Ectodermal cell (in vitro differentiated cells): ENCODE data around the gene PLEKHA6.
A peak's percentile ranks its signal among the peaks of the same experiment; 100 is the strongest.

ENCODE experiments used
- H3K27ac ChIP-seq: 2 replicates; pipeline ENCODE4 v1.7.0; 2013; ENCODE audit warnings: mild to moderate bottlenecking, low read depth, low read length; ENCODE audit not compliant: insufficient read depth, poor library complexity, severe bottlenecking
- H3K27me3 ChIP-seq: 2 replicates; pipeline ENCODE4 v1.7.0; 2013; ENCODE audit warnings: mild to moderate bottlenecking, low read length; ENCODE audit not compliant: insufficient read depth, control insufficient read depth, poor library complexity, severe bottlenecking
- H3K36me3 ChIP-seq: one replicate; pipeline ENCODE4 v1.7.0; 2013; ENCODE audit warnings: low read length; ENCODE audit not compliant: control insufficient read depth, insufficient read depth
- H3K4me1 ChIP-seq: one replicate; pipeline ENCODE4 v1.7.0; 2013; ENCODE audit warnings: low read length; ENCODE audit not compliant: control insufficient read depth, insufficient read depth
- H3K4me3 ChIP-seq: 2 replicates; pipeline ENCODE4 v1.7.0; 2013; ENCODE audit warnings: low read depth, low read length, control low read depth; ENCODE audit not compliant: insufficient read depth
- H3K9me3 ChIP-seq: 2 replicates; pipeline ENCODE4 v1.7.0; 2013; ENCODE audit warnings: mild to moderate bottlenecking, low read length, moderate library complexity; ENCODE audit not compliant: control insufficient read depth
- WGBS, 2 experiments: methylation state at CpG; one replicate each; pipeline ENCODE4 v1.1.7; 2013; ENCODE audit warnings: missing lambda C conversion rate in 2 of 2; 5-methylcytosine and 5-hydroxymethylcytosine counted together

The PLEKHA6 gene

DNA sequence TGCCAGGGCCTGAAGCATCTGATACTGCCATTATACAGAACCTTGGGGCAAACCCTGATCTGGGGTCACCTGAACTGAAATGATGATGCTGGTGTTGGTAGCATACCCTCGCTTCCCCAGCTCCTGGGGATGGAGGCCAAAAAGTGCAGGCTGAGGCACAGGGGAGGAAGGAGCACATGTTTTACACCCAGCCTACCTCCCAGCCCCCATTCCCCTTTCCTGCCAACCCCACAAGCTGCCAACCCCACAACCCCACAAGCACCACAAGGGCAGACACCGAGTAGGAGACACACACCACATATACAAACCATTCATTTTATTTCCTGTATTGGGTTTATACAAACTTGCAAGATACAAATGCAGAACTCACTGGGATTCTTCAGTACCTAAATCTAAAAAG lies 141.2 kb downstream of the PLEKHA6 start:
- H3K27me3 ChIP-seq, result peaks cover 4% of the 10 kb centered on the region
- WGBS, 2 experiments, result 83 to 90% methylated on average over 2 of the region's 2 CpGs
- no peaks in the 10 kb centered on the region for H3K9me3 ChIP-seq
- H3K36me3 ChIP-seq, result no peaks in the 10 kb centered on the region
- no peaks in the 10 kb centered on the region for H3K4me1 ChIP-seq
- no peak overlapping the region for H3K27ac ChIP-seq
- no peak overlapping the region for H3K4me3 ChIP-seq

DNA sequence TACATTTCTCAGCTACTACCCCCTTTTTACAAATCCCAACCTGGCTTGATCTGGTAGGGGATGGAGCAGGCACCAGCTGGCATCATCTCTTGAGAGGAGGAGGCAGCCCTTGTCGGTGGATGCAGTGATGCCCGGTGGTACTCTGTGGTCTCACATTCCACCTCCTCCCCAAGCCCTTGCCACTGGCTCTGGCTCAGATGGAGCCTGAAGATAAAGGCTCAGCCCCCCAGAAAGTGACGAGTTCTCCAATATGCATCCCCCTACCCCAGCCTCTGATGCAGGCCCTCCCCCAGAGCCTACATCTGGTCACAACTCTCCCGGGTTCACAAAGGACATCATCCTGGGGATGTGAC lies 142.1 kb downstream of the PLEKHA6 start:
- H3K4me1 ChIP-seq, result no peaks in the 10 kb centered on the region
- no peak overlapping the region for H3K27ac ChIP-seq
- WGBS, 2 experiments, result 85 to 87% methylated on average over 4 of the region's 4 CpGs
- H3K9me3 ChIP-seq, result no peaks in the 10 kb centered on the region
- peaks cover 12% of the 10 kb centered on the region for H3K27me3 ChIP-seq
- no peaks in the 10 kb centered on the region for H3K36me3 ChIP-seq
- no peak overlapping the region for H3K4me3 ChIP-seq

DNA sequence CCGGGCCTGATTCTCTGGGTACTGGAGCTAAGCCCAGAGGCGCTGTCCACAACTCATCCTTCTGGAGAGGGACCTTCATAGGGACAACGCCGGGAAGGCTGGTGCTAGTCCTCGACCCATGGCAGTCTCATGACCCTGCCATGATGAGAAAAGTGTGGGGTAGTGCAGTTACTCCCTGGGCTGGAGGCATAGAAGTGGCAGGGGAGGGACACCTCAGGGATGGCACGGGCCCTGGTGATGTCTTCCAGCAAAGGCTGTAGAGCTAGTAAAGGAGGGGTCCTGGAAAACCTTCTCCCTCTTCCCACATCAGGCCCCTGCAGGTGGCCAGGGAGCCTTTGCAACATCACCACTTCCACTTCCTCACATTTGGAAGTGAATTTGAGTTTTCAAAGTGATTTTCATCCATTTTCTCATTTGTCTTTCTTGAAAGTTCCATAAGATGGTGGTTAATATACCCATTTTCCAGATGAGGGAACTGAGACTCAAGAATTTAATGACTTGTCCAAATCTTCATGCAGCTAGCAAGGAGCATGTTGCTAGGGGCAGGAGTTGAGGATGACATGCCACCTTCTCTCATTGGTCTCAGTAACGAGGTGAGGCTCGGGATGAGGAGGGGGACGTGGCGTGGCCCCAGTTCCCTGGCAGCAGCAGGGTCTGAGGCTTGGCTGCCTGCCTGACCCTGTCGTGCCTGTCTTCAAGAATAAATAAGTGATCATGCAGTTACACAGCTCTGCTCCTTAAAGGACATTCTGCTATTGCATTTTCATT lies 142.7 kb downstream of the PLEKHA6 start:
- no peak overlapping the region for H3K4me3 ChIP-seq
- H3K9me3 ChIP-seq, result no peaks in the 10 kb centered on the region
- WGBS, 2 experiments, result 93 to 94% methylated on average over 11 of the region's 11 CpGs
- H3K4me1 ChIP-seq, result no peaks in the 10 kb centered on the region
- H3K36me3 ChIP-seq, result no peaks in the 10 kb centered on the region
- H3K27me3 ChIP-seq, result peaks cover 12% of the 10 kb centered on the region
- no peak overlapping the region for H3K27ac ChIP-seq

DNA sequence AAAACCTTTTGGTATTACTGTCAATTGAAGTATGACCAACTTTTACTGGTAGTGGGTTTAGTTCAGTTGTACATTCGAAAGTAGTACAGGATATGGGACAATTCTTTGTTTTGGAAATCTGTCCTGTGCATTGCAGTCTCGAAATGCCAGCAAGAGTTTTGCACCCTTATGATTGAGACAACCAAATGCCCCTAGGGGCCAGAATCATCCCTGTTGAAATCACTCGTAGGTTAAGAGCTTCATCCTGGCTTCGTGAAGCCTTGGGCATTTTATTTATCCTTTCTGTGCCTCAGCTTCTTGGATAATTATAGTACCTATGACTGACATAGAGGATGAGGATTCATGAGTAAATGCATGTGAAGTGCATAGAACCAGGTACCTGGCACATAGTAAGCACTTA lies 143.5 kb downstream of the PLEKHA6 start:
- no peaks in the 10 kb centered on the region for H3K36me3 ChIP-seq
- no peak overlapping the region for H3K27ac ChIP-seq
- H3K4me1 ChIP-seq, result no peaks in the 10 kb centered on the region
- no peak overlapping the region for H3K4me3 ChIP-seq
- 82 to 91% methylated on average over 4 of the region's 4 CpGs for WGBS, 2 experiments
- H3K27me3 ChIP-seq, result peaks cover 12% of the 10 kb centered on the region
- H3K9me3 ChIP-seq, result no peaks in the 10 kb centered on the region

DNA sequence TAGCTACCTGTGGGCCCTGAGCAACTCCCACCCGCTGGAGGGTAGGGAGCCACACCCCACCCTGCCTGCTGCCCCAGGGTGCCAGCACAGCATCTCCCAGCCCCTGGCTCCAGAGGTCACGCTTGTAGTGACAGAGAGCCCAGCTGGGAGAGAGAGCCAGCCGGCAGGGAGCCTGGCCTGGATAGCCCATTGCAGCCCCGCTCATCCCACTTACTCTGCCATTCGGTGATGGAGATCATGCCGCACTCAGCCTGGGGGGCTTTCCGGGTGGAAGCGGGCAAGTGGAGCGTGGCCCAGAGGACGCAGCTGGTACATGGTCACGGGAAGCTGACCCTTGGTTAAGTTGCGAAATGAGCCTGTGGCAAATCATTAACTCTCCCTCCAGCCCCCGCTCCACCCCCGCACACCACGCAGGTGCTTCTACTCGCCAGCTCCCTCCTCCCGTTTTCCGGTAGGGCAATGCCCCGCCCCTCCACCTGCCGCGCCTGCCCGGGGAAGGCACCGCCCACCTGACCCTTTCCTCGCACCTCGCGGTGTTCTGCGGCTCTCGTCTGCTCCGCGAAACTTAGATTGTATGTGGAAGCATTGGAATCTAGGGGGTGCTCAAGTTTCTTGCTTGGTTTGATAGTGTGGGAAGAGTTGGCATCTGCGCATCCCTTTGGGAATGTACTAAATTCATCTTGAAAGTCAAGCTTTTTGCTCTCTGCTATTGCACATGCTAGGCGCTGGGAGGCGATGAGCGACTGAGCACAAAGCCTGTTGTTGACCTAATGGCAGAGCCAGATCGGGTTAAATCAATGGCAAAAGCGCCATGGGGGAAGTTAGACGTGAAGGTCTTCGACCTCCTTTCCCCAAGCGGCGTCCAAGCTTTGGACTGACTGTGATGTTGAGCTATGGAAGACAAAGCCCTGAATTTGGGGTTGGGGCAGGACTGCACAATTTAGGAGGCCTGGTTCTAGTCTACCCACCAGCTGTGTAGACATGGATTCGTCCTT lies 145.8 kb downstream of the PLEKHA6 start, which contains the start of gene GOLT1A:
Gene GOLT1A, minus strand, starts transcription at position 321 of the 995 bp plus-strand sequence. Its CDS starts 82 bp downstream, at position 239.
- Histone ChIP-seq H3K4me1 (no peaks in the 10 kb centered on the region), H3K9me3 (no peaks in the 10 kb centered on the region), H3K27me3 (peaks cover 12% of the 10 kb centered on the region), H3K27ac (no peak within 1 kb of the TSS), H3K4me3 (peak within 1 kb of the TSS; percentile 13), H3K36me3 (no peaks in the 10 kb centered on the region)
- 12 to 15% methylated on average over 41 of the region's 41 CpGs for WGBS, 2 experiments

DNA sequence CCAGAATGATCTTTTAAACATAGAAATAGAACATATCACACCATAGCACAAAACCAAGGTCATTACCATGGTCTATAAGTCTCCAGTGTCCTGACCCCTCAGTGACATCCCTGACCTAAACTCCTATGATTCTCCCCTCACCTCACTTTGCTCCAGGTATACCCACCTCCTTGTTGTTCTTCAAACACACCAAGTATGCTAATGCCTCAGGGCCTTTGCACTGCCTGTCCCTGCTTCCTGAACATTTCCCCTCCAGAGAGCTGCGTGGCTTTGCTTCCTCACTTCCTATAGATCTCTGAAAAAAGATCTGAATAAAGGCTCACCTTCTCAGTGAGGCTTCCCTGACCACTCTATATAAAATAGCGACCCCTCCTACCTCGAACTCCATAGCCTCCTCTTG lies 147.0 kb downstream of the PLEKHA6 start:
- Histone ChIP-seq H3K4me3 (no peak overlapping the region), H3K27ac (no peak overlapping the region), H3K9me3 (no peaks in the 10 kb centered on the region), H3K27me3 (peaks cover 12% of the 10 kb centered on the region), H3K4me1 (no peaks in the 10 kb centered on the region), H3K36me3 (no peaks in the 10 kb centered on the region)
- WGBS, 2 experiments, result 92 to 93% methylated on average over 3 of the region's 3 CpGs

DNA sequence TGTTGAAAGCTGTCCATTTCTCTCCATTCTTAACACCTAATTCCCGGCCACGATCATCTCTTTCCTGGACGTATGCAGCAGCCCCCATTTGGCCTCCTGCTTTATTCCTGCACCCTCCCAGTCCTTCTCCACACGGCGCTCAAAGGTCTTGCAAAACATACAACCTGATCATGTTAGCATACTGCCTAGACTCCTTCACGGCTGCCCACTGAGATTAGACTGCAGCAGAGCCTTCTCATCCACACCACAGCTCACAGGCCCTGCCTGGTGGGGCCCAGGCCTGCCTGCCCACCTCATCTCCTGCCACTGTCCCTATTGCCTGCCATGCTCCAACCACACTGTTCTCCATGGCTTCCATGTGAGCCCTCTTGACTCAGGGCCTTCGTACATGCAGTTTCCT lies 148.7 kb downstream of the PLEKHA6 start:
- no peaks in the 10 kb centered on the region for H3K4me1 ChIP-seq
- no peak overlapping the region for H3K4me3 ChIP-seq
- no peak overlapping the region for H3K27ac ChIP-seq
- peaks cover 21% of the 10 kb centered on the region for H3K27me3 ChIP-seq
- WGBS, 2 experiments, result 92% methylated on average over 7 of the region's 7 CpGs
- no peaks in the 10 kb centered on the region for H3K36me3 ChIP-seq
- no peaks in the 10 kb centered on the region for H3K9me3 ChIP-seq

GRCh38 chr1:204207136-204207616 lies 152.6 kb downstream of the PLEKHA6 start:
- no peak overlapping the region for H3K4me3 ChIP-seq
- peaks cover 13% of the 10 kb centered on the region for H3K27me3 ChIP-seq
- H3K36me3 ChIP-seq, result no peaks in the 10 kb centered on the region
- 19% methylated on average over 13 of the region's 13 CpGs for WGBS, 2 experiments
- H3K9me3 ChIP-seq, result no peaks in the 10 kb centered on the region
- H3K4me1 ChIP-seq, result no peaks in the 10 kb centered on the region
- no peak overlapping the region for H3K27ac ChIP-seq

DNA sequence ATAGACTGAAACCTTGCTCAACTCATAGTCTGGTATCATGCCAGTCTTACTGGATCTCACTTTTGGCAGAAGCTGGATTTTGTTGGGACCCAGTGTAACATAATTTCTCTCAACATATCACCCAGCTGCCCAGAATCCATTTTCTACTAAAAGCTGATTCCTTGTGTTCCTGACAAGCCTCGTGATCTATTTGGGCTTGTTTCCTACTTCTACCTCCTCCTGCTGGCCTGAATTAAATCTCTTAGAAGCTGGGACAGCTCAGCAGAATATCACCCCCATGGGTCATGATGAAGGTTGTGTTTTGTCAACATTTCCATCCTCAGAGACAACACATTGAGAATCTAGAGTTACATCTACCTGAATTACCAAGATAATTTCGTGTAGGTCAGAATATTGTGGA lies 153.6 kb downstream of the PLEKHA6 start:
- Histone ChIP-seq H3K9me3 (no peaks in the 10 kb centered on the region), H3K4me1 (no peaks in the 10 kb centered on the region), H3K27me3 (peaks cover 13% of the 10 kb centered on the region), H3K27ac (no peak overlapping the region), H3K36me3 (no peaks in the 10 kb centered on the region), H3K4me3 (no peak overlapping the region)
- WGBS, 2 experiments, result 66 to 82% methylated on average over 1 to 2 of the region's 2 CpGs

DNA sequence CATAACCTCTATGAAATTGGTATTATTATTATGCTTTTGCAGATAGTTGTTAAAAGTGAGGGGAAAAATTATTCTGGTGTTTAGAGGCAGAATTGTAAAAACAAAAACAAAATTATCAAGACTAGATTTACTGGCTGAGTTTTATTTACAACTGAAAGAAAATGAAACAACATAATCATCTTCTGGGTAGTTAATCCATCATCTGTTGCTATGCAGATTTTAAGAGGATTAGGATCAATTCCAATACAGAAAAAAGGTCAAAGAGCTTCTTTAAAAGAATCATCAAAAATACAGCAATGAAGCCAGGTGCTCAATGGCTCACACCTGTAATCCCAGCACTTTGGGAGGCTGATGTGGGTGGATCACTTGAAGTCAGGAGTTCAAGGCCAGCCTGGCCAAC lies 154.2 kb downstream of the PLEKHA6 start:
- Histone ChIP-seq H3K27me3 (peaks cover 13% of the 10 kb centered on the region), H3K4me1 (no peaks in the 10 kb centered on the region), H3K9me3 (no peaks in the 10 kb centered on the region), H3K4me3 (no peak overlapping the region), H3K36me3 (no peaks in the 10 kb centered on the region), H3K27ac (no peak overlapping the region)
